Tibial nerve (tissue), 4 donors: Measurements from ENCODE around the gene COL6A3. TPM values are rescaled to one million over a fixed set of nuclear protein-coding genes. Genes with fewer than 3 reads are reported as not detected.

Experiments used
- DNase-seq, 2 donors: peaks; one replicate each; pipeline ENCODE4 v3.0.0-alpha.2; 2019; ENCODE audit warnings: low spot score in 2 of 2
- H3K27ac ChIP-seq, 4 donors: fragments of 200-600 bp; sonication (generic) in 3 of 4; one replicate each; pipeline ENCODE4 v1.5.1; 2017 to 2019; ENCODE audit warnings: mild to moderate bottlenecking in 1 of 4
- H3K27me3 ChIP-seq, 2 donors: fragments of 200-600 bp; sonication (generic) in 1 of 2; one replicate each; pipeline versions ENCODE4 v1.5.1 to v1.6.0; 2017 to 2019
- H3K36me3 ChIP-seq, 3 donors: fragments of 200-600 bp; sonication (generic); one replicate each; pipeline ENCODE4 v1.5.1; 2018 to 2019
- H3K4me1 ChIP-seq, 4 donors: fragments of 200-600 bp; sonication (generic) in 3 of 4; one replicate each; pipeline ENCODE4 v1.5.1; 2017 to 2019
- H3K4me3 ChIP-seq, 4 donors: fragments of 200-600 bp; sonication (generic) in 3 of 4; one replicate each; pipeline ENCODE4 v1.5.1; 2017 to 2019; ENCODE audit warnings: mild to moderate bottlenecking in 1 of 4, moderate library complexity in 1 of 4
- H3K9me3 ChIP-seq, 4 donors: fragments of 200-600 bp; sonication (generic) in 3 of 4; one replicate each; pipeline ENCODE4 v1.5.1; 2017 to 2019
- CTCF ChIP-seq, 5 experiments: fragments of 200-600 bp in 3 of 5; fragments of 450-650 bp in 2 of 5; sonication (generic) in 3 of 5; IDR thresholded peaks; one replicate each; pipeline ENCODE4 v1.5.1; 2016 to 2019; ENCODE audit warnings: antibody characterized with exemption in 5 of 5, mild to moderate bottlenecking in 3 of 5, moderate library complexity in 2 of 5
- EP300 ChIP-seq, 2 donors: sonication (generic); formaldehyde crosslinking; IDR thresholded peaks; one replicate each; pipeline ENCODE4 v1.6.1; 2017; ENCODE audit warnings: antibody characterized with exemption in 2 of 2, mild to moderate bottlenecking in 1 of 2
- POLR2A ChIP-seq, 2 donors: fragments of 450-650 bp; IDR thresholded peaks; one replicate each; pipeline ENCODE4 v1.6.1; 2017; ENCODE audit warnings: antibody characterized with exemption in 2 of 2, mild to moderate bottlenecking in 2 of 2, moderate library complexity in 2 of 2
- WGBS, 2 donors: methylation state at CpG; one replicate each; pipeline ENCODE4 v1.1.5; 2018; 5-methylcytosine and 5-hydroxymethylcytosine counted together
- total RNA-seq, 4 donors: library from RNA; depleted of rRNA; stranded (reverse); fragments of >200 nt; gene quantifications; one replicate each; pipeline ENCODE4 v1.1.0, GENCODE V29; 2016

Gene COL6A3
- total RNA-seq, 4 donors from 2014 or later: 228 to 558 (median 364) TPM

- TF ChIP-seq EP300 (IDR thresholded peaks at IDR 0.05) (no peak), POLR2A (IDR thresholded peaks at IDR 0.05) (no peak), CTCF (IDR thresholded peaks at IDR 0.05) (no peak)
- 83 to 89% methylated on average over 9 to 13 of the region's 13 CpGs for WGBS, 2 donors
- peaks cover 0 to 34% (median 12%) of the 10 kb centered on the region in 4 donors for H3K4me1 ChIP-seq
- H3K36me3 ChIP-seq: no peaks in the 10 kb centered on the region
- no peaks in the 10 kb centered on the region for H3K9me3 ChIP-seq
- no peak overlapping the region for H3K4me3 ChIP-seq
- H3K27ac ChIP-seq: peak overlapping the region in 1 of 4 donors; percentile 88
- DNase-seq: no peak
- H3K27me3 ChIP-seq: no peaks in the 10 kb centered on the region
These were observed 36.6 kb upstream of the COL6A3 start for GRCh38 chr2:237450583-237450982.

- H3K9me3 ChIP-seq: no peaks in the 10 kb centered on the region
- DNase-seq: no peak
- TF ChIP-seq EP300 (IDR thresholded peaks at IDR 0.05): no peak
- TF ChIP-seq CTCF (IDR thresholded peaks at IDR 0.05): no peak
- TF ChIP-seq POLR2A (IDR thresholded peaks at IDR 0.05): no peak
- H3K27me3 ChIP-seq: no peaks in the 10 kb centered on the region
- H3K36me3 ChIP-seq: no peaks in the 10 kb centered on the region
- peaks cover 0 to 34% (median 12%) of the 10 kb centered on the region in 4 donors for H3K4me1 ChIP-seq
- no peak overlapping the region for H3K4me3 ChIP-seq
- 81 to 85% methylated on average over 6 of the region's 6 CpGs for WGBS, 2 donors
- H3K27ac ChIP-seq: peak overlapping the region; percentile 67 to 88 (median 70)
These were observed 36.1 kb upstream of the COL6A3 start for GRCh38 chr2:237450108-237450507.

- peak overlapping the region; percentile 67 to 88 (median 70) for H3K27ac ChIP-seq
- no peaks in the 10 kb centered on the region for H3K36me3 ChIP-seq
- H3K27me3 ChIP-seq: no peaks in the 10 kb centered on the region
- DNase-seq: peak; percentile 55 to 80
- 34 to 46% methylated on average over 13 of the region's 13 CpGs for WGBS, 2 donors
- TF ChIP-seq CTCF (IDR thresholded peaks at IDR 0.05): no peak
- TF ChIP-seq EP300 (IDR thresholded peaks at IDR 0.05): peak in 1 of 2 donors; percentile 90
- TF ChIP-seq POLR2A (IDR thresholded peaks at IDR 0.05): peak in 1 of 2 donors; percentile 14
- no peak overlapping the region for H3K4me3 ChIP-seq
- peaks cover 0 to 34% (median 12%) of the 10 kb centered on the region in 4 donors for H3K4me1 ChIP-seq
- no peaks in the 10 kb centered on the region for H3K9me3 ChIP-seq
These were observed 35.4 kb upstream of the COL6A3 start for GRCh38 chr2:237449193-237449881.

- DNase-seq: no peak
- peaks cover 0 to 34% (median 12%) of the 10 kb centered on the region in 4 donors for H3K4me1 ChIP-seq
- WGBS, 2 donors: 84 to 85% methylated on average over 6 of the region's 6 CpGs
These were observed 34.7 kb upstream of the COL6A3 start for GRCh38 chr2:237448626-237449025.

More at GRCh38 chr2:237448626-237449025, 34.7 kb upstream of the COL6A3 start:
- H3K27me3 ChIP-seq: no peaks in the 10 kb centered on the region
- H3K4me3 ChIP-seq: no peak overlapping the region
- TF ChIP-seq CTCF (IDR thresholded peaks at IDR 0.05) (no peak), EP300 (IDR thresholded peaks at IDR 0.05) (no peak), POLR2A (IDR thresholded peaks at IDR 0.05) (no peak)
- H3K27ac ChIP-seq: peak overlapping the region; percentile 31 to 88 (median 68)
- H3K9me3 ChIP-seq: no peaks in the 10 kb centered on the region
- H3K36me3 ChIP-seq: no peaks in the 10 kb centered on the region
